Liver (tissue), 9 donors: ENCODE data around the gene LPP. TPM values are rescaled to one million over a fixed set of nuclear protein-coding genes. Genes with fewer than 3 reads are reported as not detected.

Experiments used
- DNase-seq: peaks from one replicate; pipeline ENCODE4 v3.0.0-alpha.2; 2017; ENCODE audit warnings: low spot score
- H3K27ac ChIP-seq, 2 donors: one replicate each; pipeline ENCODE4 v1.7.0; 2013; ENCODE audit warnings: inconsistent platforms in 2 of 2, low read length in 2 of 2, control low read depth in 1 of 2, low read depth in 1 of 2, mild to moderate bottlenecking in 1 of 2
- H3K27me3 ChIP-seq, 4 donors: one replicate each; pipeline versions ENCODE4 v1.6.1 to v1.7.0; 2013; ENCODE audit warnings: low read length in 3 of 4, inconsistent platforms in 1 of 4, mild to moderate bottlenecking in 1 of 4, moderate library complexity in 1 of 4; ENCODE audit not compliant: control insufficient read depth in 4 of 4, insufficient read depth in 4 of 4
- H3K36me3 ChIP-seq, 4 donors: one replicate each; pipeline versions ENCODE4 v1.6.1 to v1.7.0; 2013; ENCODE audit warnings: low read length in 3 of 4, mild to moderate bottlenecking in 3 of 4, low read depth in 1 of 4, moderate library complexity in 1 of 4; ENCODE audit not compliant: control insufficient read depth in 4 of 4, insufficient read depth in 3 of 4
- H3K4me1 ChIP-seq, 4 donors: one replicate each; pipeline versions ENCODE4 v1.6.1 to v1.7.0; 2013; ENCODE audit warnings: low read length in 3 of 4, mild to moderate bottlenecking in 3 of 4, moderate library complexity in 1 of 4; ENCODE audit not compliant: control insufficient read depth in 4 of 4, insufficient read depth in 4 of 4
- H3K4me3 ChIP-seq, 3 donors: one replicate each; pipeline versions ENCODE4 v1.6.1 to v1.7.0; 2013; ENCODE audit warnings: low read length in 3 of 3, control low read depth in 1 of 3, low read depth in 1 of 3, mild to moderate bottlenecking in 1 of 3
- H3K9ac ChIP-seq, 2 donors: one replicate each; pipeline ENCODE4 v1.7.0; 2013; ENCODE audit warnings: low read length in 2 of 2, mild to moderate bottlenecking in 2 of 2, moderate library complexity in 2 of 2, control low read depth in 1 of 2, low read depth in 1 of 2
- H3K9me3 ChIP-seq, 4 donors: one replicate each; pipeline versions ENCODE4 v1.6.1 to v1.7.0; 2013; ENCODE audit warnings: low read length in 3 of 4; ENCODE audit not compliant: control insufficient read depth in 4 of 4
- CTCF ChIP-seq: fragments of 150-350 bp; IDR thresholded peaks from 2 replicates; pipeline ENCODE4 v1.5.1; 2017; ENCODE audit warnings: improper control_type of control experiment, low read depth, low read length; ENCODE audit not compliant: missing input control
- FOXA1 ChIP-seq: IDR thresholded peaks from 2 replicates; pipeline ENCODE4 v1.6.1; 2016; ENCODE audit warnings: antibody characterized with exemption
- GABPA ChIP-seq, 2 donors: IDR thresholded peaks in 1 of 2; conservative IDR thresholded peaks in 1 of 2; 2 replicates each; pipeline ENCODE4 v1.6.1; 2016; ENCODE audit warnings: antibody characterized with exemption in 2 of 2, mild to moderate bottlenecking in 1 of 2, moderate library complexity in 1 of 2
- HNF4A ChIP-seq, 2 donors: conservative IDR thresholded peaks; 2 replicates each; pipeline ENCODE4 v1.6.1; 2016; ENCODE audit warnings: antibody characterized with exemption in 2 of 2, mild to moderate bottlenecking in 2 of 2
- HNF4G ChIP-seq: IDR thresholded peaks from 2 replicates; pipeline ENCODE4 v1.6.1; 2016; ENCODE audit warnings: antibody characterized with exemption
- JUND ChIP-seq, 2 donors: IDR thresholded peaks; 2 replicates each; pipeline ENCODE4 v1.6.1; 2016; ENCODE audit warnings: antibody characterized with exemption in 2 of 2
- MAX ChIP-seq: IDR thresholded peaks from 2 replicates; pipeline ENCODE4 v1.6.1; 2016; ENCODE audit warnings: antibody characterized with exemption
- NR2F2 ChIP-seq: IDR thresholded peaks from 2 replicates; pipeline ENCODE4 v1.6.1; 2016; ENCODE audit warnings: antibody characterized with exemption
- RAD21 ChIP-seq, 2 donors: IDR thresholded peaks; 2 replicates each; pipeline ENCODE4 v1.6.1; 2016; ENCODE audit warnings: antibody characterized with exemption in 2 of 2, mild to moderate bottlenecking in 2 of 2
- RXRA ChIP-seq, 2 donors: IDR thresholded peaks; 2 replicates each; pipeline ENCODE4 v1.6.1; 2017 to 2018; ENCODE audit warnings: antibody characterized with exemption in 2 of 2, mild to moderate bottlenecking in 1 of 2
- ZBTB33 ChIP-seq: IDR thresholded peaks from 2 replicates; pipeline ENCODE4 v1.6.1; 2016; ENCODE audit warnings: antibody characterized with exemption
- WGBS: extraction: QIAGEN DNeasy Blood & Tissue Kit; methylation state at CpG from one replicate; pipeline ENCODE4 v1.1.7; 2013; 5-methylcytosine and 5-hydroxymethylcytosine counted together
- polyA plus RNA-seq, 2 donors: library from polyadenylated mRNA; stranded (reverse) in 1 of 2; unstranded in 1 of 2; fragments of 200-250 nt in 1 of 2; fragments of >200 nt in 1 of 2; fragmentation: Nextera tagmentation in 1 of 2; extraction: Ambion mirVana in 1 of 2; gene quantifications; one replicate each; pipeline versions ENCODE4 v1.2.1 to v1.2.3, GENCODE V29; 2013 to 2015
- total RNA-seq, 2 donors: library from RNA; depleted of rRNA; stranded (reverse); fragments of >200 nt; gene quantifications; one replicate each; pipeline ENCODE4 v1.2.3, GENCODE V29; 2014
- TF ChIP-seq, protein P1 (sequence below): IDR thresholded peaks from 2 replicates; pipeline ENCODE4 v1.6.1; 2016; ENCODE audit warnings: antibody characterized with exemption, mild to moderate bottlenecking
- TF ChIP-seq, protein P2 (sequence below): IDR thresholded peaks from 2 replicates; pipeline ENCODE4 v1.6.1; 2016; ENCODE audit warnings: antibody characterized with exemption
- donor health status: healthy.
- donor health status: healthy.
- donor health status: healthy.
- donor health status: healthy.
- donor health status: healthy.

The LPP gene
- total and polyA plus RNA-seq, 4 donors: 3.3 to 53.7 (median 28.2) TPM

DNA sequence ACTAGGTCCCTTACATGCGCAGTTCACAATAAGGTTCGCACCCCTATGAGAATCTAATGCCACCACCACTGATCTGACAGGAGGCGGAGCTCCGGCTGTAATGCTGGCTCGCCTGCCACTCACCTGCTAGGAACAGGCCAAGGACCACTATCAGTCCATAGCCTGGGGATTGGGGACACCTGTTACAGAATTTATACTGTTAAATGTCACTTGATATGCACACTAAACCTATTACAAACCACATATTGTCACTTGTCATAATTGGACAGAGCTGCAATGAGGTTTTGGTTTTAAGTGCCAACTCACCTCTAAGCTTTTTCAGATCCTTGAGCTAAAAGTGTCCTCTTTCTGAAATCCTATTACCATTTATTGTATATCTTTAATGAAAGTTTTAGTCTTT is 509.9 kb downstream of the LPP start (continued):
- TF ChIP-seq, protein P1, sequence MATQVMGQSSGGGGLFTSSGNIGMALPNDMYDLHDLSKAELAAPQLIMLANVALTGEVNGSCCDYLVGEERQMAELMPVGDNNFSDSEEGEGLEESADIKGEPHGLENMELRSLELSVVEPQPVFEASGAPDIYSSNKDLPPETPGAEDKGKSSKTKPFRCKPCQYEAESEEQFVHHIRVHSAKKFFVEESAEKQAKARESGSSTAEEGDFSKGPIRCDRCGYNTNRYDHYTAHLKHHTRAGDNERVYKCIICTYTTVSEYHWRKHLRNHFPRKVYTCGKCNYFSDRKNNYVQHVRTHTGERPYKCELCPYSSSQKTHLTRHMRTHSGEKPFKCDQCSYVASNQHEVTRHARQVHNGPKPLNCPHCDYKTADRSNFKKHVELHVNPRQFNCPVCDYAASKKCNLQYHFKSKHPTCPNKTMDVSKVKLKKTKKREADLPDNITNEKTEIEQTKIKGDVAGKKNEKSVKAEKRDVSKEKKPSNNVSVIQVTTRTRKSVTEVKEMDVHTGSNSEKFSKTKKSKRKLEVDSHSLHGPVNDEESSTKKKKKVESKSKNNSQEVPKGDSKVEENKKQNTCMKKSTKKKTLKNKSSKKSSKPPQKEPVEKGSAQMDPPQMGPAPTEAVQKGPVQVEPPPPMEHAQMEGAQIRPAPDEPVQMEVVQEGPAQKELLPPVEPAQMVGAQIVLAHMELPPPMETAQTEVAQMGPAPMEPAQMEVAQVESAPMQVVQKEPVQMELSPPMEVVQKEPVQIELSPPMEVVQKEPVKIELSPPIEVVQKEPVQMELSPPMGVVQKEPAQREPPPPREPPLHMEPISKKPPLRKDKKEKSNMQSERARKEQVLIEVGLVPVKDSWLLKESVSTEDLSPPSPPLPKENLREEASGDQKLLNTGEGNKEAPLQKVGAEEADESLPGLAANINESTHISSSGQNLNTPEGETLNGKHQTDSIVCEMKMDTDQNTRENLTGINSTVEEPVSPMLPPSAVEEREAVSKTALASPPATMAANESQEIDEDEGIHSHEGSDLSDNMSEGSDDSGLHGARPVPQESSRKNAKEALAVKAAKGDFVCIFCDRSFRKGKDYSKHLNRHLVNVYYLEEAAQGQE: no peak
- no peak for TF ChIP-seq NR2F2
- TF ChIP-seq RAD21 (IDR thresholded peaks at IDR 0.05): no peak

GRCh38 chr3:188664795-188665194 is 510.8 kb downstream of the LPP start:
- Histone ChIP-seq H3K4me1 (peaks cover 10 to 20% (median 15%) of the 10 kb centered on the region in 4 donors), H3K27ac (no peak overlapping the region), H3K9ac (no peak overlapping the region), H3K36me3 (peaks cover 0 to 1% (median 0%) of the 10 kb centered on the region in 4 donors), H3K9me3 (no peaks in the 10 kb centered on the region), H3K4me3 (no peak overlapping the region), H3K27me3 (no peaks in the 10 kb centered on the region)
- peak; percentile 32 to 57 for TF ChIP-seq RAD21 (IDR thresholded peaks at IDR 0.05)
- TF ChIP-seq MAX: no peak
- DNase-seq: no peak
- 90% methylated on average over 3 of the region's 3 CpGs for WGBS

DNA sequence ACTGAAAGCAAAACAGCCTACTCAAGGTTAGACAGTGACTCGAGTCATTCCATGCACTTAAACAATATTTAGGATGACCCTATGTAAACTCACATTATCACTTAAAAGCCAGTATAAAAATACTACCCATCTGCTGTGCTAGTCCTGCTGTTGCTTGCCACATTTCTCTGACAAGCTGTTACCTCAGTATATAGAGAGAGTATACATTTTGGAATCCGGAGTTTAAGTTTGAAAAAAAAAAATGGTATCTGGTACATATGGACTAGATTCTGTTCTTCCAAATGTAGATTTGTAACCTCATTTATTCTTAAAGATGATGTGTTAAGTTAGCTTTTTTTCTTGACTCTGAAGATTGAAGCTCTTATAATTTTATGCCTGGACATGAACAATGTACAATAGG is 514.0 kb downstream of the LPP start:
- Histone ChIP-seq H3K27ac (no peak overlapping the region), H3K4me1 (peaks cover 2 to 14% (median 7%) of the 10 kb centered on the region in 4 donors), H3K9ac (no peak overlapping the region), H3K4me3 (no peak overlapping the region), H3K36me3 (no peaks in the 10 kb centered on the region), H3K9me3 (no peaks in the 10 kb centered on the region), H3K27me3 (no peaks in the 10 kb centered on the region)
- TF ChIP-seq HNF4A (conservative IDR thresholded peaks at IDR 0.05) (no peak), RXRA (IDR thresholded peaks at IDR 0.05) (no peak), CTCF (no peak), JUND (IDR thresholded peaks at IDR 0.05) (no peak), FOXA1 (no peak), GABPA (IDR thresholded peaks at IDR 0.05 in 1 of 2, conservative IDR thresholded peaks at IDR 0.05 in 1 of 2) (no peak), NR2F2 (no peak), RAD21 (IDR thresholded peaks at IDR 0.05) (no peak), ZBTB33 (no peak), HNF4G (no peak)
- TF ChIP-seq, protein P2, sequence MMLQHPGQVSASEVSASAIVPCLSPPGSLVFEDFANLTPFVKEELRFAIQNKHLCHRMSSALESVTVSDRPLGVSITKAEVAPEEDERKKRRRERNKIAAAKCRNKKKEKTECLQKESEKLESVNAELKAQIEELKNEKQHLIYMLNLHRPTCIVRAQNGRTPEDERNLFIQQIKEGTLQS: no peak
- no peak for DNase-seq
- WGBS: 95% methylated on average over 2 of the region's 2 CpGs
